ENCODE data around the gene RIPK4. TPM values are rescaled to one million over a fixed set of nuclear protein-coding genes. Genes with fewer than 3 reads are reported as not detected.

RIPK4 gene
- total RNA-seq, 1 experiment from 2014 or later: 24.1 TPM

DNA sequence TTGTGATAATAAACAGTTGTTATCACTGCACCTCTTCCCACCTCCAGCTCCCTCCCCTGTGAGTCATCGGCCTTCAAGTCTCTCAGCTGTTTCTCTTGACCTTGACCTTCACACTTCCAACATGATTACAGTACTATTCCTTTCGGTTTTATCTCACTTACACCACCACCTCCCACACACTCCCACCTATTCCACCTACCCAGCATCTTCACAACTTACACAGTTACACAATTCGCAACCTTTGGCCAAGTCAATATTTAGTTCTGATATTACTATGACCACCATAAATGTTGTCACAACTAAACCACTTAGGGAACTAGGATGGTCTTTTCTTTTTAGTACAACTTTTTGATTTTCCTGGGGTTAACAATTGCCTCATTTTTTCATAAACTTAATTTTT lies 60.2 kb downstream of the RIPK4 start:
- H3K27ac Mint-ChIP-seq (ENCODE audit: unreplicated experiment): peak overlapping the region; percentile 81
- Histone ChIP-seq H3K4me3 (ENCODE audit: low read depth, low read length) (no peak overlapping the region), H3K36me3 (ENCODE audit: control insufficient read depth, insufficient read depth, low read length) (peaks cover 2% of the 10 kb centered on the region; the same call in 1 of the 2 replicates), H3K4me1 (peaks cover 53% of the 10 kb centered on the region), H3K27me3 (replicated peaks; ENCODE audit: control insufficient read depth, insufficient read depth, low read length) (no peaks in the 10 kb centered on the region), H3K9me3 (no peaks in the 10 kb centered on the region)
- BruUV-seq (replicated peaks): no TSS peak
- peaks cover 40% of the 10 kb centered on the region for H3K4me1 Mint-ChIP-seq (ENCODE audit: low read depth, unreplicated experiment)
- TF ChIP-seq, protein P1, sequence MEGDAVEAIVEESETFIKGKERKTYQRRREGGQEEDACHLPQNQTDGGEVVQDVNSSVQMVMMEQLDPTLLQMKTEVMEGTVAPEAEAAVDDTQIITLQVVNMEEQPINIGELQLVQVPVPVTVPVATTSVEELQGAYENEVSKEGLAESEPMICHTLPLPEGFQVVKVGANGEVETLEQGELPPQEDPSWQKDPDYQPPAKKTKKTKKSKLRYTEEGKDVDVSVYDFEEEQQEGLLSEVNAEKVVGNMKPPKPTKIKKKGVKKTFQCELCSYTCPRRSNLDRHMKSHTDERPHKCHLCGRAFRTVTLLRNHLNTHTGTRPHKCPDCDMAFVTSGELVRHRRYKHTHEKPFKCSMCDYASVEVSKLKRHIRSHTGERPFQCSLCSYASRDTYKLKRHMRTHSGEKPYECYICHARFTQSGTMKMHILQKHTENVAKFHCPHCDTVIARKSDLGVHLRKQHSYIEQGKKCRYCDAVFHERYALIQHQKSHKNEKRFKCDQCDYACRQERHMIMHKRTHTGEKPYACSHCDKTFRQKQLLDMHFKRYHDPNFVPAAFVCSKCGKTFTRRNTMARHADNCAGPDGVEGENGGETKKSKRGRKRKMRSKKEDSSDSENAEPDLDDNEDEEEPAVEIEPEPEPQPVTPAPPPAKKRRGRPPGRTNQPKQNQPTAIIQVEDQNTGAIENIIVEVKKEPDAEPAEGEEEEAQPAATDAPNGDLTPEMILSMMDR (IDR thresholded peaks at IDR 0.05; ENCODE audit: insufficient read depth in 1 of 2, low read depth in 1 of 2, low read length in 1 of 2, severe bottlenecking in 1 of 2, unreplicated experiment in 1 of 2): no peak
- H3K4me3 Mint-ChIP-seq (ENCODE audit: unreplicated experiment): peak overlapping the region; percentile 1
- intact Hi-C loops (cut with micrococcal nuclease; ENCODE audit: unreplicated experiment): no loop called here
- CTCF ChIA-PET: interaction anchor here (0.7 to 1.4 kb wide), 2 partner anchors 62 to 72 kb away, joined by 3 read pairs; no protein-coding TSS in a partner anchor
- peaks cover 21% of the 10 kb centered on the region for H3K36me3 Mint-ChIP-seq (ENCODE audit: insufficient read depth, unreplicated experiment)
- peak; percentile 73 to 79 for DNase-seq
- H3K9me3 Mint-ChIP-seq (ENCODE audit: unreplicated experiment): peaks cover 10% of the 10 kb centered on the region
- H3K27me3 Mint-ChIP-seq (ENCODE audit: insufficient read depth, unreplicated experiment): no peaks in the 10 kb centered on the region
- POLR2A ChIA-PET: interaction anchor here (0.6 kb wide), 1 partner anchor 9 kb away, joined by 5 read pairs; no protein-coding TSS in a partner anchor

DNA sequence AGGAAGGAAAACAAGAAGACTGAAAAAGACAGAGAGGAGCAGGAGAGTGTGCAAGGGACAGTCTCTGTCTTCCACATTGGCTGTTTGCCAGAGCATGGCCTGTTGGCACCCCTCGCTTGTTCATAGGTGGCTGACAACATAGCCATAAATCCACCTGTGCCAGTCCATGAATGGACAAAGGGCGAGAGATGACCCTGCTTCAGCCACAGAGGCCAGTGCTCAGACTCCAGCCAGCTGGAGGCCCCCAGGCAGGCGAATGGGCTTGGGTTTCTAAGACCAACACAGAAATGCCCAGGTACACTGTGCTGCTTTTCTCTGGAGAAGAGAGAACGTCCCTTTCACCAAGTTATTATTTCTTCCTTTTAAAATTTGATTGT lies 60.6 kb downstream of the RIPK4 start:
- Histone ChIP-seq H3K36me3 (ENCODE audit: control insufficient read depth, insufficient read depth, low read length) (peaks cover 2% of the 10 kb centered on the region; the same call in 1 of the 2 replicates), H3K4me3 (ENCODE audit: low read depth, low read length) (no peak overlapping the region), H3K27me3 (replicated peaks; ENCODE audit: control insufficient read depth, insufficient read depth, low read length) (no peaks in the 10 kb centered on the region), H3K9me3 (no peaks in the 10 kb centered on the region), H3K4me1 (peaks cover 53% of the 10 kb centered on the region)
- Mint-ChIP-seq H3K4me1 (ENCODE audit: low read depth, unreplicated experiment) (peaks cover 37% of the 10 kb centered on the region), H3K27ac (ENCODE audit: unreplicated experiment) (peak overlapping the region; percentile 81), H3K4me3 (ENCODE audit: unreplicated experiment) (peak overlapping the region; percentile 1), H3K9me3 (ENCODE audit: unreplicated experiment) (peaks cover 10% of the 10 kb centered on the region), H3K36me3 (ENCODE audit: insufficient read depth, unreplicated experiment) (peaks cover 21% of the 10 kb centered on the region), H3K27me3 (ENCODE audit: insufficient read depth, unreplicated experiment) (no peaks in the 10 kb centered on the region)
- ChIA-PET POLR2A (interaction anchor here (0.6 kb wide), 1 partner anchor 10 kb away, joined by 5 read pairs; no protein-coding TSS in a partner anchor), CTCF (interaction anchor here (0.7 to 1.4 kb wide), 2 partner anchors 62 to 72 kb away, joined by 3 read pairs; no protein-coding TSS in a partner anchor)
- TF ChIP-seq, protein P1 (IDR thresholded peaks at IDR 0.05; ENCODE audit: insufficient read depth in 1 of 2, low read depth in 1 of 2, low read length in 1 of 2, severe bottlenecking in 1 of 2, unreplicated experiment in 1 of 2): no peak
- intact Hi-C loops (cut with micrococcal nuclease; ENCODE audit: unreplicated experiment): no loop called here
- no peak for DNase-seq
- BruUV-seq (replicated peaks): no TSS peak

DNA sequence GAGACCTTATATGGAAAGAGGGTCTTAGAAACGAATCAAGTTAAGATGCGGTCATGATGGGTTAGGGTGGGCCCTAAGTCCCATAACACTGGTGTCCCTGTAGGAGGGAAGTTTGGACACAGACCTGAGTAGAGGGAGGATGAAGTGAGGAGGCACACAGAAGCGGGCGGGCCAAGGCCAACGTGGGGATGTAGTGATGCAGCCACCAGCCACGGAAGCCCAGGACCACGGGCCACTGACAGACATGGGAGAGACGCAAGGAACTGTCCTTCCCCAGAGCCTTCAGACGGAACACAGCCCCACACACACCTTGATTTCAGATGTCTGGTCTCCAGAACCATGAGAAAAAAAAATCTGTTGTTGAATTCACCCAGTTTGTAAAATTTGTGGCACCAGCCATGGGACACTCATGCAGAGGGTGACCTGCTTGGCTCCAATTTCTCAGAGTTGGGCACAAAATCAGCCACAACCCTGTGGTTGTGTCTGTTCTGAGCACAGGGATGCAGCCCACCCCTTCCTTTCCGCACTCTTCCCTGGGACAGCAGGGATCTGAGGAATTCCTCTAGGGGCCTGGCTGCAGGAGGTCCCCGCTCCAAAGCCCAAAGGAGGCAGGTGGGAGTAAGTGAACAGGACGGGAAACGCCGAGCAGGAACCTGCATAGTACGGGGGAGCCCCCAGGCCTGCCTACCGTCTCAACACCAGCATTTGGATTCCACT lies 61.1 kb downstream of the RIPK4 start:
- peaks cover 2% of the 10 kb centered on the region; the same call in 1 of the 2 replicates for H3K36me3 ChIP-seq (ENCODE audit: control insufficient read depth, insufficient read depth, low read length)
- H3K9me3 Mint-ChIP-seq (ENCODE audit: unreplicated experiment): peaks cover 10% of the 10 kb centered on the region
- TF ChIP-seq, protein P1 (IDR thresholded peaks at IDR 0.05; ENCODE audit: insufficient read depth in 1 of 2, low read depth in 1 of 2, low read length in 1 of 2, severe bottlenecking in 1 of 2, unreplicated experiment in 1 of 2): no peak
- H3K27me3 ChIP-seq (replicated peaks; ENCODE audit: control insufficient read depth, insufficient read depth, low read length): no peaks in the 10 kb centered on the region
- peaks cover 37% of the 10 kb centered on the region for H3K4me1 Mint-ChIP-seq (ENCODE audit: low read depth, unreplicated experiment)
- DNase-seq: no peak
- H3K4me1 ChIP-seq: peaks cover 53% of the 10 kb centered on the region
- peak overlapping the region; percentile 55 for H3K27ac Mint-ChIP-seq (ENCODE audit: unreplicated experiment)
- ChIA-PET CTCF (interaction anchor here (1.4 kb wide), 1 partner anchor 63 kb away, joined by 3 read pairs; no protein-coding TSS in a partner anchor), POLR2A (interaction anchor here (0.6 kb wide), 1 partner anchor 10 kb away, joined by 5 read pairs; no protein-coding TSS in a partner anchor)
- H3K36me3 Mint-ChIP-seq (ENCODE audit: insufficient read depth, unreplicated experiment): peaks cover 21% of the 10 kb centered on the region
- no peak overlapping the region for H3K4me3 ChIP-seq (ENCODE audit: low read depth, low read length)
- no peaks in the 10 kb centered on the region for H3K27me3 Mint-ChIP-seq (ENCODE audit: insufficient read depth, unreplicated experiment)
- no peak overlapping the region for H3K4me3 Mint-ChIP-seq (ENCODE audit: unreplicated experiment)
- no TSS peak for BruUV-seq (replicated peaks)
- no peaks in the 10 kb centered on the region for H3K9me3 ChIP-seq
- intact Hi-C loops (cut with micrococcal nuclease; ENCODE audit: unreplicated experiment): no loop called here
